ENCODE data around the gene RASL12.

The RASL12 gene

GRCh38 chr15:65042776-65043327 is 24.9 kb downstream of the RASL12 start:
- no peak for TF ChIP-seq ZNF274 (IDR thresholded peaks at IDR 0.05; ENCODE audit: low read depth, low read length)
- H3K4me3 ChIP-seq (ENCODE audit: low read length), result no peak overlapping the region

DNA sequence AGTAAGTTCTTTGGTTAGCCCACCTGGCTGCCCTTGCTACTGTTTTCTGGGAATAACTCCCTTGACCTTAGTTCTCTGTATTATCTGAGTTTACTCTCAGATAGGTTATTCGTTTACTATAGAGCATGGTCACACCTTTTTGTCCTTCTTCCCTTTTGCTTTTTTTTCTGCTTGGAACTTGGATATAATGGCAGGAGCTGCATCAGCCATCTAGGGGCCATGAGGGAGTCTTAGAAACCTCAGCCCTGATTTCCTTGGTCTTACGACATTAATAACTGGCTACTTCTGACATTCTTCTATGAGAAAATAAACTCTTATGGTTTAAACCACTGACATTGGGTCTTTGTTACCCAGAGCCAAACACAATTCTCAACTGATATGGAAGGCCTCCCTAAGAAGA is 26.0 kb downstream of the RASL12 start:
- H3K4me3 ChIP-seq (ENCODE audit: low read length), result no peak overlapping the region
- no peak for TF ChIP-seq ZNF274 (IDR thresholded peaks at IDR 0.05; ENCODE audit: low read depth, low read length)

- no peak for TF ChIP-seq ZNF274 (IDR thresholded peaks at IDR 0.05; ENCODE audit: low read depth, low read length)
- H3K4me3 ChIP-seq (ENCODE audit: low read length), result no peak overlapping the region
These were observed 27.3 kb downstream of the RASL12 start for GRCh38 chr15:65040461-65040860.

GRCh38 chr15:65038836-65039235 is 29.0 kb downstream of the RASL12 start:
- H3K4me3 ChIP-seq (ENCODE audit: low read length), result no peak overlapping the region
- TF ChIP-seq ZNF274 (IDR thresholded peaks at IDR 0.05; ENCODE audit: low read depth, low read length), result no peak

DNA sequence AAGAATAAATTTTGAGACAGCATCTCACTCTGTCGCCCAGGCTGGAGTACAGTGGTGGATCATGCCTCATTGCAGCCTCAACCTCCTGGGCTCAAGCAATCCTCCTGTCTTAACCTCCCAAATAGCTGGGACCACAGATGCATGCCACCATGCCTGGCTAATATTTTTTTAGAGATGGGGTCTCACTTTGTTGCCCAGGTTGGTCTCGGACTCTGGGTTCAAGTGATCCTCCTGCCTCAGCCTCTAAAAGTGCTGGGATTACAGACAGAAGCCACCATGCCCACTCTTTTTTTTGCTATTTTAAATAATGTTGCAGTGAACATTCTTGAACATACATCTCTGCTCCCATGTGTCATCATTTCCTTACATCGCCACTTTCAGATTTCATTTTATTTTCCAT is 29.4 kb downstream of the RASL12 start:
- no peak for TF ChIP-seq ZNF274 (IDR thresholded peaks at IDR 0.05; ENCODE audit: low read depth, low read length)
- no peak overlapping the region for H3K4me3 ChIP-seq (ENCODE audit: low read length)

- no peak for TF ChIP-seq ZNF274 (IDR thresholded peaks at IDR 0.05; ENCODE audit: low read depth, low read length)
These were observed 30.5 kb downstream of the RASL12 start for GRCh38 chr15:65037309-65037708.

GRCh38 chr15:65034719-65035118 is 33.1 kb downstream of the RASL12 start:
- no peak overlapping the region for H3K4me3 ChIP-seq (ENCODE audit: low read length)
- no peak for TF ChIP-seq ZNF274 (IDR thresholded peaks at IDR 0.05; ENCODE audit: low read depth, low read length)

More at GRCh38 chr15:65037309-65037708, 30.5 kb downstream of the RASL12 start:
- no peak overlapping the region for H3K4me3 ChIP-seq (ENCODE audit: low read length)

DNA sequence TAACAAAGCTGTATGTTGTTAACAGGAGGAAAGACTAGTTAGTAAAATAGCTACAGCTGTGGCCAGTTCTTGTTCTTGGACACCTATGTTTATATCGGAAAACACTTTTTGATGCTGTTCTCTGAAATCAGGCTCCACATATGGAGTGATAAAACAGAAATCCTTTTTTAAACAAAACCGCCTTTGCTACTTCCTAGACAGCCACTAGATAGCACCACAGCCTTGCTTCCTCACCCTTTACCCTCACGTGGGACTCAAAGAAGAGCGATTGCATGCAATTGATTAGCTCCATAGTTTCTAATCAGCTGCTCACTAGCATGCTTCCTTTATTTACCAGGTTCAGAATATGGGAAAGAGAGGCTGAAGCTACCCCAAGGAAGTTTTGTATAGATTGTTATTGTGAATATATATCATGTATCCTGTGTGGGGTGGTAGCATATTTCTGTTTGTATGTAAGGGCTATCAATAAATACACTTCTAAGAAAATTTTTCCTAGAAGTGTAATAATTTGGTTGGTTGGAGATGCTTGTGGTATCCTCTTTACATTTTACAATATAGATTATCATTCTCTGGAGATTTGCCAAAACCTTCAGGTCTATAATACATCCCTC is 34.0 kb downstream of the RASL12 start:
- no peak for TF ChIP-seq ZNF274 (IDR thresholded peaks at IDR 0.05; ENCODE audit: low read depth, low read length)
- no peak overlapping the region for H3K4me3 ChIP-seq (ENCODE audit: low read length)

DNA sequence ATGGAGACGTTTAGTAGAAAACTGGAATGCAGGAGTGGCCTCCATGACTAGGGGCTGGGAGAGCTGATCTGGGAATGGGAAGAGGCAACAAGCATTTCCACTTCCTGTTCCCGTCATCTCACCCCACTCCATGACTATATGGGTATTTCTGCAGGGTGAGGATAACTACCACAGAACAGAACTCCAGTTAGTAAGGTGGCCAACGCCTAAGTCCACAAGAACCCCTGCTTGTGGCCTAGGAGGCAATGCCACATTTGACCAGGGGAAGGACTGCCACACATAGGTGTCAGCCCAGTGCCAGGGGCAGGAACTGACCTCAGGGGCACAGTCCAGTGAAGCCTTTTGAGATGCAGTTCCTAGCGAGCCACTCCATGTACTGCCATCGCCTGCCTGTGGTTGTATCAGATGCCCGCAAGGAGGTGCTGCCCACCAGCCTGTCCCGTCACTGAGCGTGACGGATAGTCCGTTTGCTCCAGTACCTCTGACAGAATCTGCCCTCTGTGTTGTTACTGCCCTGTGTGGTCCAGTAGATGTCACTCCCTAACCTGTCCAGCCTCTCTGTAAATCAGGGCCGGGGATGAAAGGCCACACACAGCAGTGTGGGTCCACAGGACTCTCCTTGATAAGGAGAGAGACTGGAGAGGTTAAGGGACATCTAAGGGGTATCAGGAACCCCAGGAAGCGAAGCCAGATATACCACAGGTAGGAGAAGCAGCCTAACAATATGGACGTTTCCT is 34.8 kb downstream of the RASL12 start:
- no peak for TF ChIP-seq ZNF274 (IDR thresholded peaks at IDR 0.05; ENCODE audit: low read depth, low read length)
- H3K4me3 ChIP-seq (ENCODE audit: low read length), result no peak overlapping the region

DNA sequence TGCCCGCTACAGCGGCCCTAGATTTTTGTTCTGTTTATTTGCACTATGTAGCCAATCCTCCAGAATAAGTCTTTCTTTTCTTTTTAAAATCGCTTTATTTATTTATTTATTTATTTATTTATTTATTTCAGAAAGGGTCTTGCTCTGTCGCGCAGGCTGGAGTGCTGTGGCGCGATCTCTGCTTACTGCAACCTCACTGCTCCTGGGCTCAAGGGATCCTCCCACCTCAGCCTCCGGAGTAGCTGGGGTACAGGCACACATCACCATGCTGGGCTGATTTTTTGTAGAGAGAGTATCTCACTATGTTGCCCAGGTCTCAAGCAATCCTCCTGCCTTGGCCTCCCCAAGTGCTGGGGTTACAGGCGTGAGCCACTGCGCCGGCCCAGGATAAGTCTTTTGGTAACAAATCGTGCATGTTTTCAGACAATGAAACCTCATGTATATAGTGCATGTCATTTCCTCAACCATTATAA is 38.0 kb downstream of the RASL12 start:
- H3K4me3 ChIP-seq (ENCODE audit: low read length), result no peak overlapping the region
- no peak for TF ChIP-seq ZNF274 (IDR thresholded peaks at IDR 0.05; ENCODE audit: low read depth, low read length)

DNA sequence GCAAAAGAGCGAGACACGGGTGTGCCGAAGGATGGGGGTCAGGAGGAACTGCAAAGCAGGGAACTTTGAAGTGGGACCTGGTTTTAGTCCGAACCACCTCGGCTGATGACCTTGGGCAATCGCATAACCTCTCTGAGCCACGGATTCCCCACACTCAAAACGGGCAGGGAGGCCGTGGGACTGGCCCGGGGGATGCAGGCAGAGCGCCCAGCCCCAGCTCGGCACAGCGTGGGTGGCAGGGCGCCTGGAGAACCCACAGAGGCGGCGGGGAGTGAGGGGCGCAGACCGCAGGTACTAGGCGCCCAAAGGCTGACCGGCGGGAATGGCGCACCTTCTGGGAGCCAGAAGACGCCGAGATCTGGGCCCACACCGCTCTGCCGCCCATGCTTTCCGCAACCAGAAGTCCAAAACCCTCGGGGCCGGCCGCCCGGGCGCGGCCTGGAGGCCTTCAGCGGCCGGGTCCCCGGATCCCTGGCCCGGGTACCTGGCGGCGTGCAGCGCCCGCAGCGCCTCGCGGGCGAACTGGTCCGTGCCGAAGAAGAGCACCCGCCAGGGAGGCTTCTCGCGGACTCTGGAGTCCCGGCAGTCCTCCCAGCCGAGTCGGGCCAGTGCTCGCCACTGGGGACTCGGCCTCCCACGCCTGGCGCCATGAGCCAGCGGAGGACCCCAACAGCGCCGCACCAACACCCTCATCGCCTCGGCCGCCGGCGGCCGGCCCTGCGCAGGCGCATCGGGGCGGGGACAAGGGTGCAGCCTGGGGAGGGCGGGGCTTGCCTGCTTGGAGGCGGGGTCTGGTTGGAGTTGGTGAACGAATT is 38.7 kb downstream of the RASL12 start, which contains the start of gene MTFMT:
Gene MTFMT, minus strand, starts transcription at position 719 of the 815 bp plus-strand sequence. Its CDS starts 26 bp downstream, at position 693.
- H3K4me3 ChIP-seq (ENCODE audit: low read length), result peak within 1 kb of the TSS; percentile 83
- TF ChIP-seq ZNF274 (IDR thresholded peaks at IDR 0.05; ENCODE audit: low read depth, low read length), result no peak

- peak overlapping the region; percentile 83 for H3K4me3 ChIP-seq (ENCODE audit: low read length)
- TF ChIP-seq ZNF274 (IDR thresholded peaks at IDR 0.05; ENCODE audit: low read depth, low read length), result no peak
These were observed 39.5 kb downstream of the RASL12 start for GRCh38 chr15:65028338-65028737.

GRCh38 chr15:65027593-65027992 is 40.2 kb downstream of the RASL12 start:
- no peak for TF ChIP-seq ZNF274 (IDR thresholded peaks at IDR 0.05; ENCODE audit: low read depth, low read length)
- H3K4me3 ChIP-seq (ENCODE audit: low read length), result peak overlapping the region; percentile 83; the same call in 1 of the 2 replicates

DNA sequence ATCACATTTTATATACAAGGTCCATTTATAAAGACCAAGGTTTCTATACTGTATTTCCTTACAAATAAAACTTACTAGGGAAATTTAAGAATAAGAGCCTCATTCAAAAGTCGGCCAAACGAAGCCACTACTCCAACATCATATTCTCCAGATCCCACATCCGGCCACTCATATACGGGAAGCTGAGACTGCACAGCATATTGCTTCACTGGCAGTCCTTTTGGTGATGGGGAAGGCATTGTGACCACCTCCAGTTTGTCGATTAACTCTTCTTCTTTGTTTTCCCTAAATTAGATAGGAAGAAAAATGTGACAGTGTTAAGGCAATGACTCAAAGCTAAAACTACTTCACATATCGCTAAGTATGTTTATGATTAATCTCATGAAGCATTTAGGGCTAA is 41.0 kb downstream of the RASL12 start:
- no peak for TF ChIP-seq ZNF274 (IDR thresholded peaks at IDR 0.05; ENCODE audit: low read depth, low read length)
- no peak overlapping the region for H3K4me3 ChIP-seq (ENCODE audit: low read length)

All from GM08714 (cell line).